Amygdala (tissue), 56 donors: ENCODE measurements around the gene TSPY3.
"Not testable (repeated sequence)": the region's sequence is repeated elsewhere in the genome, so short reads cannot be mapped to it uniquely, and the experiment has no call there.

Source experiments
- DNase-seq, 56 donors: peaks; one replicate each; lab custom pipeline; 2025; lab: John Stamatoyannopoulos, UW

TSPY3 gene

DNA sequence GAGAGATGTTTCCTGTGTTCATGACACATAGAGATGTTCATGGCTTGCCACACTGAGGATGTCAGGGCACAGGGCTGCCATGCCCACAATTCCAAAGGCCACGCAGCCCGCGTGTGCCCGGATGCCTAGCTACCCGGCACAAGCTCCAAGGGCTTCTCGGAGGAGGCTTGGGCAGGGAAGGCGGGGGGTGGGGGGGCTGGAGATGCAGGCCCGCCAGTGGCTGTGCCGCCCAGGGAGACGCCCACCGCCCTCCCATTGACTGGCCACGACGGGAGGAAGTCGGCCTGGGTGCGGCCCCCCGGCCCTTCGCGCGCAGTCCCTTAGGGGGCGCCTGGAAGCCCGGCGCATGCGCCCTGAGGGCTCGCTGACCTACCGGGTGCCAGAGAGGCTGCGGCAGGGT, at the start of gene TSPY3:
Gene TSPY3 (plus strand): TSS at position 301 of the 400 bp plus-strand sequence. CDS start 46 bp downstream, at position 347.
- not testable (repeated sequence) for DNase-seq

- not testable (repeated sequence) for DNase-seq
These were observed 40.7 kb upstream of the TSPY3 start, which contains the start of gene TSPY8 for GRCh38 chrY:9357497-9357896. Gene TSPY8 (plus strand): TSS chrY:9357797. CDS start chrY:9357843, 46 bp downstream.

GRCh38 chrY:9396527-9396926, 1.7 kb upstream of the TSPY3 start:
- DNase-seq = not testable (repeated sequence)
